ENCODE measurements around the gene ELF2. TPM values are rescaled to one million over a fixed set of nuclear protein-coding genes. Genes with fewer than 3 reads are reported as not detected.
A peak's percentile ranks its signal among the peaks of the same experiment; 100 is the strongest.

Gene ELF2
- polyA plus RNA-seq, 1 of the 3 experiments (the other 2 are of a cell fraction), result 14.0 TPM

GRCh38 chr4:139018971-139019758 lies 157.9 kb downstream of the ELF2 start:
- Histone ChIP-seq H3K36me3 (replicated peaks in 1 of 2; ENCODE audit: control insufficient read depth in 1 of 2, insufficient read depth in 2 of 2, low read length in 1 of 2) (no peaks in the 10 kb centered on the region), H2AFZ (ENCODE audit: low read depth) (no peak overlapping the region), H3K4me1 (ENCODE audit: control insufficient read depth in 1 of 2, insufficient read depth in 2 of 2, low read depth in 1 of 2, low read length in 1 of 2) (peaks cover 27 to 30% of the 10 kb centered on the region in 2 experiments; a peak in 3 of 4 replicates), H3F3A (replicated peaks; ENCODE audit: insufficient read depth) (peaks cover 12% of the 10 kb centered on the region), H3K9ac (no peak overlapping the region), H3K27me3 (ENCODE audit: insufficient read depth) (no peaks in the 10 kb centered on the region), H3K9me2 (no peaks in the 10 kb centered on the region), H3K27ac (ENCODE audit: low read depth in 2 of 2, low read length in 1 of 2) (peak overlapping the region; percentile 33 to 84; a peak in 3 of 4 replicates), H3K9me3 (no peaks in the 10 kb centered on the region), H3K4me2 (peak overlapping the region; percentile 60), H3K4me3 (ENCODE audit: low read depth in 2 of 2, low read length in 1 of 2) (peak overlapping the region in 1 of 2 experiments; percentile 41; a peak in 1 of 4 replicates), H4K20me1 (ENCODE audit: insufficient read depth) (peaks cover 59% of the 10 kb centered on the region), H3K79me2 (ENCODE audit: insufficient read depth) (peaks cover 84% of the 10 kb centered on the region)
- ChIA-PET CTCF (interaction anchor here (0.9 to 3.8 kb wide), 7 partner anchors 11 to 149 kb away, joined by 3 to 61 read pairs (median 4); no protein-coding TSS in a partner anchor), POLR2A (interaction anchor here (0.6 to 1.4 kb wide), 6 partner anchors 10 to 722 kb away, joined by 3 to 4 read pairs (median 3); no protein-coding TSS in a partner anchor)
- DNase-seq, result peak; percentile 83
- WGBS (ENCODE audit: low lambda C conversion rate), result 18% methylated on average over 9 of the region's 10 CpGs
- TF ChIP-seq YY1 (IDR thresholded peaks at IDR 0.05; ENCODE audit: low read depth) (no peak), TAF1 (IDR thresholded peaks at IDR 0.05; ENCODE audit: borderline replicate concordance, low read depth, low read length) (no peak), RFX5 (IDR thresholded peaks at IDR 0.05; ENCODE audit: low read length) (no peak), RXRA (IDR thresholded peaks at IDR 0.05; ENCODE audit: borderline replicate concordance, low read depth) (no peak), ELF1 (IDR thresholded peaks at IDR 0.05) (no peak), RCOR1 (IDR thresholded peaks at IDR 0.05; ENCODE audit: low read length) (peak; percentile 89; the same call in 1 of the 2 replicates), USF1 (IDR thresholded peaks at IDR 0.05; ENCODE audit: borderline replicate concordance, low read depth) (no peak), EZH2phosphoT487 (IDR thresholded peaks at IDR 0.05; ENCODE audit: borderline replicate concordance, low read depth) (no peak), NFIC (IDR thresholded peaks at IDR 0.05; ENCODE audit: borderline replicate concordance) (peak; percentile 38; the same call in 1 of the 2 replicates), MEF2A (IDR thresholded peaks at IDR 0.05; ENCODE audit: borderline replicate concordance, low read depth) (no peak), CHD2 (IDR thresholded peaks at IDR 0.05; ENCODE audit: low read length, partially characterized antibody) (peak; percentile 80), JUND (IDR thresholded peaks at IDR 0.05) (peak; percentile 67), TEAD4 (IDR thresholded peaks at IDR 0.05; ENCODE audit: borderline replicate concordance, insufficient read depth) (peak; percentile 54; the same call in 1 of the 2 replicates), REST (IDR thresholded peaks at IDR 0.05; ENCODE audit: low read depth, low read length) (no peak), FOSL2 (IDR thresholded peaks at IDR 0.05; ENCODE audit: borderline replicate concordance, low read depth) (peak; percentile 70; the same call in 1 of the 2 replicates), CTCF (IDR thresholded peaks at IDR 0.05) (no peak), SMC3 (IDR thresholded peaks at IDR 0.05; ENCODE audit: low read depth, low read length) (no peak), FOXJ3 (CRISPR knock-in tag; IDR thresholded peaks at IDR 0.05) (no peak), SIN3A (IDR thresholded peaks at IDR 0.05; ENCODE audit: borderline replicate concordance, low read depth, low read length) (peak; percentile 34; the same call in 1 of the 2 replicates), USF2 (IDR thresholded peaks at IDR 0.05; ENCODE audit: borderline replicate concordance, low read depth, low read length) (no peak), TCF12 (IDR thresholded peaks at IDR 0.05) (peak; percentile 99), FOXM1 (IDR thresholded peaks at IDR 0.05; ENCODE audit: low read depth) (no peak), NRF1 (IDR thresholded peaks at IDR 0.05; ENCODE audit: low read depth, low read length) (no peak), PBX3 (IDR thresholded peaks at IDR 0.05) (peak; percentile 76), RAD21 (IDR thresholded peaks at IDR 0.05; ENCODE audit: low read length) (no peak), POLR2AphosphoS5 (IDR thresholded peaks at IDR 0.05; ENCODE audit: low read depth, low read length) (peak; percentile 75)
